DND-41 (cell line): ENCODE measurements around the gene WARS2.

Source experiments
- EZH2 ChIP-seq: IDR thresholded peaks from 3 replicates; pipeline ENCODE4 v1.6.1; 2012; ENCODE audit warnings: borderline replicate concordance, low read depth, mild to moderate bottlenecking, moderate library complexity, low read length, inconsistent platforms; ENCODE audit not compliant: severe bottlenecking
- TF ChIP-seq, protein P1 (sequence below): IDR thresholded peaks from 2 replicates; pipeline ENCODE4 v1.5.1; 2012; ENCODE audit warnings: borderline replicate concordance, low read length, moderate library complexity, mild to moderate bottlenecking; ENCODE audit not compliant: poor library complexity, severe bottlenecking; ENCODE audit errors: extremely low read depth

DNA sequence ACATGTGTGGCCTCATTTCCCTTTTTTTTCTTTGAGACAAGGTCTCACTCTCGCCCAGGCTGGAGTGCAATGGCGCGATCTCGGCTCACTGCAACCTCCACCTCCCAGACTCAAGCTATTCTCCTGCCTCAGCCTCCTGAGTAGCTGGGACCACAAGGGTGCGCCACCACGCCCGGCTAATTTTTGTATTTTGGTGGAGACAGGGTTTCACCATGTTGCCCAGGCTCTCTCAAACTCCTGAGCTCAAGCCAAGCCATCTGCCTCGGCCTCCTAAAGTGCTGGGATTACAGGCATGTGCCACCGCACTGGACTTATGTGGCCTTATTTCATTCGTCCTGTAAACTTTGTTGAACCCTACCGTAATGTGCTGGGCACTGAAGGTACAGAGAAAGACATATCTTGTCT is 569 bp upstream of the WARS2 start:
- TF ChIP-seq, protein P1, sequence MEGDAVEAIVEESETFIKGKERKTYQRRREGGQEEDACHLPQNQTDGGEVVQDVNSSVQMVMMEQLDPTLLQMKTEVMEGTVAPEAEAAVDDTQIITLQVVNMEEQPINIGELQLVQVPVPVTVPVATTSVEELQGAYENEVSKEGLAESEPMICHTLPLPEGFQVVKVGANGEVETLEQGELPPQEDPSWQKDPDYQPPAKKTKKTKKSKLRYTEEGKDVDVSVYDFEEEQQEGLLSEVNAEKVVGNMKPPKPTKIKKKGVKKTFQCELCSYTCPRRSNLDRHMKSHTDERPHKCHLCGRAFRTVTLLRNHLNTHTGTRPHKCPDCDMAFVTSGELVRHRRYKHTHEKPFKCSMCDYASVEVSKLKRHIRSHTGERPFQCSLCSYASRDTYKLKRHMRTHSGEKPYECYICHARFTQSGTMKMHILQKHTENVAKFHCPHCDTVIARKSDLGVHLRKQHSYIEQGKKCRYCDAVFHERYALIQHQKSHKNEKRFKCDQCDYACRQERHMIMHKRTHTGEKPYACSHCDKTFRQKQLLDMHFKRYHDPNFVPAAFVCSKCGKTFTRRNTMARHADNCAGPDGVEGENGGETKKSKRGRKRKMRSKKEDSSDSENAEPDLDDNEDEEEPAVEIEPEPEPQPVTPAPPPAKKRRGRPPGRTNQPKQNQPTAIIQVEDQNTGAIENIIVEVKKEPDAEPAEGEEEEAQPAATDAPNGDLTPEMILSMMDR: peak; percentile 62
- TF ChIP-seq EZH2: no peak
